ENCODE results near the gene IGDCC3. TPM values are rescaled to one million over a fixed set of nuclear protein-coding genes. Genes with fewer than 3 reads are reported as not detected.

Gene IGDCC3
- total RNA-seq, 2 donors from 2014 or later, result not detected

DNA sequence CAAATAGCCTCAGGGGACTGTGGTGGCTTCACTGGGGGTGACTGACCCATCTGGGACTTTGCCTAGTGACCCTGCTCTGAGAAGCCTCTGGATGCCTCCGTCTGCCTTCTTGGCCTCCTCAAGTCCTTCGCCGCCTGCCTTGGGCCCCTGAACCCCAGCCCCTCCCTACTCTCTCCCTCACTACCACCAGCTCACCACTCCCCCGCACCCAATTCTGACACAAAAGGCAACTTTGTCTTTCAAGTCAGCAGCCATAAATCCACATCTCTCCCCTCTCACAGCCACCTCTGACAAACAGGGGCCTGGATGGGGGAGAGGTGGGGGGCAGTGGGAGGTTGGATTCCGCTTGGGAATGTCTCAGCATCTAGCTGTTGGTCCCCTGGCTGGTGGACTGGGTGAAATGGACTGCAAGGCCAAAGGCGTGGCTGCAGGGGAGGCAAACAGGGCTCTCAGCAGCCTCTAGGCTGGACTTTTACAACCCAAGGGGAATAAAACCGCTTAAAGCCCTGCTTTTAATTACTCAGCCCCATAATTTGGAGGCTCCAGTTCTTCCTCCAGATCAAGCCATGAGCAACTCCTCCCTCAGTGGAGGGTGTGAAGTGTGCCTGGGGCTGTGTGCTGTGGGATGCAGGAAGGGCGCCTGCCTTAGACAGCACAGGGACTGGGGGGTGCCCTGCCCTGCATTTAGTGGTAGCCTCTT lies 33.4 kb downstream of the IGDCC3 start:
- Histone ChIP-seq H3K4me1 (no peaks in the 10 kb centered on the region), H3K27me3 (no peaks in the 10 kb centered on the region), H3K36me3 (no peaks in the 10 kb centered on the region), H3K9me3 (no peaks in the 10 kb centered on the region), H3K4me3 (no peak overlapping the region), H3K27ac (no peak overlapping the region)
- DNase-seq (ENCODE audit: low spot score), result no peak
- TF ChIP-seq, protein P1, sequence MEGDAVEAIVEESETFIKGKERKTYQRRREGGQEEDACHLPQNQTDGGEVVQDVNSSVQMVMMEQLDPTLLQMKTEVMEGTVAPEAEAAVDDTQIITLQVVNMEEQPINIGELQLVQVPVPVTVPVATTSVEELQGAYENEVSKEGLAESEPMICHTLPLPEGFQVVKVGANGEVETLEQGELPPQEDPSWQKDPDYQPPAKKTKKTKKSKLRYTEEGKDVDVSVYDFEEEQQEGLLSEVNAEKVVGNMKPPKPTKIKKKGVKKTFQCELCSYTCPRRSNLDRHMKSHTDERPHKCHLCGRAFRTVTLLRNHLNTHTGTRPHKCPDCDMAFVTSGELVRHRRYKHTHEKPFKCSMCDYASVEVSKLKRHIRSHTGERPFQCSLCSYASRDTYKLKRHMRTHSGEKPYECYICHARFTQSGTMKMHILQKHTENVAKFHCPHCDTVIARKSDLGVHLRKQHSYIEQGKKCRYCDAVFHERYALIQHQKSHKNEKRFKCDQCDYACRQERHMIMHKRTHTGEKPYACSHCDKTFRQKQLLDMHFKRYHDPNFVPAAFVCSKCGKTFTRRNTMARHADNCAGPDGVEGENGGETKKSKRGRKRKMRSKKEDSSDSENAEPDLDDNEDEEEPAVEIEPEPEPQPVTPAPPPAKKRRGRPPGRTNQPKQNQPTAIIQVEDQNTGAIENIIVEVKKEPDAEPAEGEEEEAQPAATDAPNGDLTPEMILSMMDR (IDR thresholded peaks at IDR 0.05), result no peak

DNA sequence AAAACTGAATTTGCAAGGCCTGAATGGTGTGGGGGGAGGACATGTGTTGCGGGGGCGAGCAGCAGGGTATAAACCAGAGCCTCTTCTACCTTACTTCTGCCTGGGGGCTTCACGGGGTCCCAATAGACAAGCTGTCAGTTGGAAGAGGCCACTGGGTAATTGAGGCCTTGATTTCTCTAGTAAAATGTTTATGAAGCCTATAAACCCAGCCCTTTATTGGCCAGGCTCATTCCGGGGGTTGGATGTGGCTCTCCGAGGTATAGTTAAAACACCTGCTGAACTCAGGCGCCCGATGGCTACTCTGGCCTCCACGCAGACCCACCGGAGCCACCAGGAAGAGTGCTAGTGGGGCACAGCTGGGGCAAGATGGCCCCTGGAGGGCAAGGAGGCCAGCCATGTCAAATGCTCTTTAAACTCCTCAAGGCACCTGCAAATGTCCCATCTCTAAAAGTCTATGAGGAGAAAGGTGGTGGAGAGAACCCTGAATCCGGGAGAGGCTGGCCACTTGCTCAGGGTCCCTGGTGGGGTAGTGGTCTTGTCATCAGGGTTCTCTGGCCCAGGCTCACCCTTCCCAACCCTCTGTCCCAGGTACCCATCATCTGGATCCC lies 34.3 kb downstream of the IGDCC3 start:
- DNase-seq (ENCODE audit: low spot score), result no peak
- Histone ChIP-seq H3K27ac (no peak overlapping the region), H3K36me3 (no peaks in the 10 kb centered on the region), H3K4me1 (no peaks in the 10 kb centered on the region), H3K9me3 (no peaks in the 10 kb centered on the region), H3K27me3 (no peaks in the 10 kb centered on the region), H3K4me3 (no peak overlapping the region)
- TF ChIP-seq, protein P1 (IDR thresholded peaks at IDR 0.05), result no peak

DNA sequence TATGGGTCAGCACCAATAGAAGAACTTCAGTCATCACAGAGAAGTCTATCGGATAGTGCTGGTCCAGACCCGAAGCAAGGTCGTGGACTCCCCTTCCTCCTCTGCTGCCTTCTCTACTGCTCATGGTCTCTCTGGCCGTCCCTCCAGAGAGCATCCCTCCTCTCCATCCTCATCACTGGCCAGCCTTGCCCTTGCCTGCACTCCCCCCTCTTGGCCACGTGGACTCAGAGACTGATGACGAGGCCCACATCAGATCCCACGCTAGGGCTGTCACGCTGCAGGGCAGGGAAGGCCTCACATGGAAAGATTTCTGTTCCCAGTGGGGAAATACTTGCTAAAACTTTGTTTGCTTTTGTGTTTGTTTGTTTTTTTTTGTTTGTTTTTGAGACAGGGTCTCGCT lies 35.3 kb downstream of the IGDCC3 start:
- no peaks in the 10 kb centered on the region for H3K4me1 ChIP-seq
- no peak overlapping the region for H3K4me3 ChIP-seq
- TF ChIP-seq, protein P1 (IDR thresholded peaks at IDR 0.05), result no peak
- no peaks in the 10 kb centered on the region for H3K36me3 ChIP-seq
- H3K9me3 ChIP-seq, result no peaks in the 10 kb centered on the region
- no peak overlapping the region for H3K27ac ChIP-seq
- DNase-seq (ENCODE audit: low spot score), result no peak
- no peaks in the 10 kb centered on the region for H3K27me3 ChIP-seq

DNA sequence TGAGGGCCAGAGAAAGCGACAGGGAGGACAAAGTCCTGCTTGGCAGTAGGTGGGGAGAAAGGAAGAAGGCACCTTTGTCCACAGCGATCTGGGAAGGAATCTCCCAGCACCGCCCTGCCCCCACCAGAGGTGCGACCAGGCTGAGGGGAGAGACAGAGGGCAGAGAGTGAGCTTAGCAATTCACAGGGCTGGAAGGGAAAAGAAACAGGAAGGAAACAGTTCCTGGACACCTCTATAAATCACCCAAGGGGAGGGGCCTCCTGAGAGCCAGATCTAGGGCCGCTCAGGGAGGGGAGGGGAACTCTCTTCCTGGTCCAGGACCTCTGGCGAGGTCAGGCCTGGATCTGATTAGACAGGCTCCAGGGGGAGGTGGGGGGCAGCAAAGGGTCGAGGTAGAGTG lies 37.9 kb downstream of the IGDCC3 start:
- no peaks in the 10 kb centered on the region for H3K4me1 ChIP-seq
- no peak overlapping the region for H3K27ac ChIP-seq
- no peak overlapping the region for H3K4me3 ChIP-seq
- no peaks in the 10 kb centered on the region for H3K36me3 ChIP-seq
- H3K9me3 ChIP-seq, result no peaks in the 10 kb centered on the region
- H3K27me3 ChIP-seq, result no peaks in the 10 kb centered on the region
- TF ChIP-seq, protein P1 (IDR thresholded peaks at IDR 0.05), result no peak
- DNase-seq (ENCODE audit: low spot score), result no peak

DNA sequence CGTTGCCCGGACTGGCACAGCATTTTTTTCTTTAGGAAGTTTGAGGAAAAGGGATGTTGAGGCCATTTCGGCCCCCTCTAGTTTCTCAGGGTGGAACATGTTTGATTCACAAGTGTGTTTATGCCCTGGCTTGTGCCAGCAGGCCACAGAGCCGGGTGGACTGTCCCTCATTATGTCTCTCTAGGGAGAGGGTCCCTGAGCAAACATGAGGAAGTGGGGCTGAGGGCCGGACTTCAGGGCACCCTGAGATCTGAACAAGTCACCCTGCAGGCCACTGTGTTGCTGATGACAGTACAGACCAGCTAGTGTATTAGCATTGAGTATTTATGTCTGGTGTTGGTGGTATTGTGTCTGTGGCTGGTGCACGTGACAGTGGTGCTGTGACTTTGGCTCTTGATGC lies 38.4 kb downstream of the IGDCC3 start:
- no peak for DNase-seq (ENCODE audit: low spot score)
- no peaks in the 10 kb centered on the region for H3K36me3 ChIP-seq
- no peak overlapping the region for H3K27ac ChIP-seq
- TF ChIP-seq, protein P1 (IDR thresholded peaks at IDR 0.05), result no peak
- no peak overlapping the region for H3K4me3 ChIP-seq
- H3K9me3 ChIP-seq, result no peaks in the 10 kb centered on the region
- no peaks in the 10 kb centered on the region for H3K4me1 ChIP-seq
- H3K27me3 ChIP-seq, result no peaks in the 10 kb centered on the region
